ENCODE data around the gene PIGB. TPM values are rescaled to one million over a fixed set of nuclear protein-coding genes. Genes with fewer than 3 reads are reported as not detected.

PIGB gene
- total and polyA plus RNA-seq, 2 of the 4 experiments (the other 2 are of a cell fraction) = 9.2 to 11.8 TPM

- ChIA-PET CTCF (no interaction called here), POLR2A (ENCODE audit: unreplicated experiment) (no interaction called here)
- no peaks in the 10 kb centered on the region for H3K79me1 ChIP-seq (ENCODE audit: low read depth in 1 of 2, low read length in 2 of 2)
- dilution Hi-C loops (cut with HindIII; ENCODE audit: low sequenced_read_pairs, unreplicated experiment) = no loop called here
- no peaks in the 10 kb centered on the region; the same call in 1 of the 2 replicates for H3K27me3 ChIP-seq (ENCODE audit: control insufficient read depth, insufficient read depth, low read length)
- no peak overlapping the region for H3K18ac ChIP-seq (ENCODE audit: low read depth, low read length)
- H3K23ac ChIP-seq (ENCODE audit: low read depth, low read length) = no peak overlapping the region
- no TSS peak for BruUV-seq (replicated peaks)
- H3K27ac ChIP-seq (ENCODE audit: insufficient read depth, low read length) = no peak overlapping the region
- no peaks in the 10 kb centered on the region for H3K9me3 ChIP-seq (ENCODE audit: control insufficient read depth, insufficient read depth, low read length)
- TF ChIP-seq MAZ (IDR thresholded peaks at IDR 0.05; ENCODE audit: borderline replicate concordance, low read depth, low read length) (no peak), RFX5 (IDR thresholded peaks at IDR 0.05; ENCODE audit: low read depth, low read length) (no peak), NFE2L2 (IDR thresholded peaks at IDR 0.05; ENCODE audit: low read depth, low read length) (no peak), RAD21 (IDR thresholded peaks at IDR 0.05; ENCODE audit: low read length) (no peak), MAFK (IDR thresholded peaks at IDR 0.05; ENCODE audit: low read depth, low read length) (no peak), ELK1 (IDR thresholded peaks at IDR 0.05; ENCODE audit: borderline replicate concordance, low read depth, low read length) (no peak)
- TF ChIP-seq, protein P1, sequence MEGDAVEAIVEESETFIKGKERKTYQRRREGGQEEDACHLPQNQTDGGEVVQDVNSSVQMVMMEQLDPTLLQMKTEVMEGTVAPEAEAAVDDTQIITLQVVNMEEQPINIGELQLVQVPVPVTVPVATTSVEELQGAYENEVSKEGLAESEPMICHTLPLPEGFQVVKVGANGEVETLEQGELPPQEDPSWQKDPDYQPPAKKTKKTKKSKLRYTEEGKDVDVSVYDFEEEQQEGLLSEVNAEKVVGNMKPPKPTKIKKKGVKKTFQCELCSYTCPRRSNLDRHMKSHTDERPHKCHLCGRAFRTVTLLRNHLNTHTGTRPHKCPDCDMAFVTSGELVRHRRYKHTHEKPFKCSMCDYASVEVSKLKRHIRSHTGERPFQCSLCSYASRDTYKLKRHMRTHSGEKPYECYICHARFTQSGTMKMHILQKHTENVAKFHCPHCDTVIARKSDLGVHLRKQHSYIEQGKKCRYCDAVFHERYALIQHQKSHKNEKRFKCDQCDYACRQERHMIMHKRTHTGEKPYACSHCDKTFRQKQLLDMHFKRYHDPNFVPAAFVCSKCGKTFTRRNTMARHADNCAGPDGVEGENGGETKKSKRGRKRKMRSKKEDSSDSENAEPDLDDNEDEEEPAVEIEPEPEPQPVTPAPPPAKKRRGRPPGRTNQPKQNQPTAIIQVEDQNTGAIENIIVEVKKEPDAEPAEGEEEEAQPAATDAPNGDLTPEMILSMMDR (conservative IDR thresholded peaks at IDR 0.05; ENCODE audit: low read depth, low read length) = no peak
- WGBS, 2 experiments (ENCODE audit: extremely low coverage in 2 of 2, insufficient read length in 1 of 2) = no CpG with 5 or more reads among the region's 2 CpGs
- in situ Hi-C loops (cut with MboI; ENCODE audit: low sequenced_read_pairs) = no loop called here
- no peak overlapping the region for H3K14ac ChIP-seq (replicated peaks; ENCODE audit: low read depth, low read length)
- H2BK120ac ChIP-seq (ENCODE audit: low read depth, low read length) = no peak overlapping the region
- H4K8ac ChIP-seq (ENCODE audit: low read depth in 2 of 2, low read length in 2 of 2) = no peak overlapping the region
- no peak overlapping the region for H2AFZ ChIP-seq (replicated peaks; ENCODE audit: low read length, poor library complexity)
- no peak overlapping the region for H3K56ac ChIP-seq (ENCODE audit: extremely low read depth, insufficient read depth, low read length)
- H3K4ac ChIP-seq (ENCODE audit: low read depth, low read length) = no peak overlapping the region
- ATAC-seq (ENCODE audit: low read depth) (no peak), DNase-seq (no peak)
- H3K4me3 ChIP-seq (ENCODE audit: insufficient read depth, low read depth, low read length) = no peak overlapping the region
- no peaks in the 10 kb centered on the region for H4K20me1 ChIP-seq (ENCODE audit: insufficient read depth, low read length)
- no peaks in the 10 kb centered on the region for H3K9me1 ChIP-seq (ENCODE audit: insufficient read depth, low read length)
- no peak overlapping the region for H4K5ac ChIP-seq (ENCODE audit: low read depth, low read length)
- intact Hi-C loops (cut with micrococcal nuclease) = no loop called here
- no peak overlapping the region for H2BK5ac ChIP-seq (ENCODE audit: low read depth, low read length, poor library complexity, severe bottlenecking)
- no peak overlapping the region for H2BK20ac ChIP-seq (ENCODE audit: low read depth, low read length)
- no peak overlapping the region for H4K91ac ChIP-seq (ENCODE audit: insufficient read depth, low read depth, low read length)
- no peaks in the 10 kb centered on the region for H3K36me3 ChIP-seq (ENCODE audit: control insufficient read depth, insufficient read depth, low read length)
- H2BK15ac ChIP-seq (ENCODE audit: low read depth, low read length) = no peak overlapping the region
- H3K4me1 ChIP-seq (ENCODE audit: control insufficient read depth, insufficient read depth, low read length) = peaks cover under 1% of the 10 kb centered on the region
- H3K9ac ChIP-seq (ENCODE audit: low read depth, low read length) = no peak overlapping the region
- no peak overlapping the region for H3K4me2 ChIP-seq (ENCODE audit: low read depth, low read length)
- H2AK9ac ChIP-seq (replicated peaks; ENCODE audit: low read depth, low read length, poor library complexity) = no peak overlapping the region
- H2AK5ac ChIP-seq (ENCODE audit: low read depth, low read length) = no peak overlapping the region
These were observed 43.6 kb downstream of the PIGB start for GRCh38 chr15:55362641-55363040.

Measured in IMR-90 (cell line).